Measurements from ENCODE around the gene NKG7. TPM values are rescaled to one million over a fixed set of nuclear protein-coding genes. Genes with fewer than 3 reads are reported as not detected.

NKG7 gene
- total RNA-seq, 3 donors from 2014 or later: 2.1 TPM; not detected in 2

- TF ChIP-seq POLR2AphosphoS5 (IDR thresholded peaks at IDR 0.05) (no peak), POLR2A (IDR thresholded peaks at IDR 0.05) (no peak), CTCF (IDR thresholded peaks at IDR 0.05) (no peak)
- H3K27ac ChIP-seq: no peak overlapping the region
Measured at GRCh38 chr19:51352783-51353360, 19.6 kb downstream of the NKG7 start.

GRCh38 chr19:51351266-51351990, 21.0 kb downstream of the NKG7 start:
- H3K27ac ChIP-seq: no peak overlapping the region
- intact Hi-C loops (cut with DNase I; ENCODE audit: low total_unique reads): no loop called here

More at GRCh38 chr19:51352783-51353360, 19.6 kb downstream of the NKG7 start:
- Histone ChIP-seq H3K36me3 (no peaks in the 10 kb centered on the region), H3K9me3 (no peaks in the 10 kb centered on the region), H3K4me3 (no peak overlapping the region), H3K4me1 (no peaks in the 10 kb centered on the region), H3K27me3 (no peaks in the 10 kb centered on the region)
- DNase-seq (ENCODE audit: low spot score in 2 of 2): no peak
- intact Hi-C loops (cut with DNase I; ENCODE audit: low total_unique reads): no loop called here

GRCh38 chr19:51347209-51347928, 25.1 kb downstream of the NKG7 start:
- TF ChIP-seq CTCF (IDR thresholded peaks at IDR 0.05): no peak
- TF ChIP-seq POLR2A (IDR thresholded peaks at IDR 0.05): no peak
- TF ChIP-seq POLR2AphosphoS5 (IDR thresholded peaks at IDR 0.05): no peak
- Histone ChIP-seq H3K4me1 (no peaks in the 10 kb centered on the region), H3K9me3 (no peaks in the 10 kb centered on the region), H3K36me3 (no peaks in the 10 kb centered on the region), H3K27me3 (no peaks in the 10 kb centered on the region), H3K27ac (no peak overlapping the region), H3K4me3 (no peak overlapping the region)
- no peak for DNase-seq (ENCODE audit: low spot score in 2 of 2)
- intact Hi-C loops (cut with DNase I; ENCODE audit: low total_unique reads): no loop called here

More at GRCh38 chr19:51351266-51351990, 21.0 kb downstream of the NKG7 start:
- TF ChIP-seq POLR2A (IDR thresholded peaks at IDR 0.05) (no peak), POLR2AphosphoS5 (IDR thresholded peaks at IDR 0.05) (no peak), CTCF (IDR thresholded peaks at IDR 0.05) (no peak)
- no peaks in the 10 kb centered on the region for H3K36me3 ChIP-seq
- DNase-seq (ENCODE audit: low spot score in 2 of 2): no peak
- no peaks in the 10 kb centered on the region for H3K9me3 ChIP-seq
- H3K4me1 ChIP-seq: no peaks in the 10 kb centered on the region
- H3K27me3 ChIP-seq: no peaks in the 10 kb centered on the region
- no peak overlapping the region for H3K4me3 ChIP-seq

- no peak for DNase-seq (ENCODE audit: low spot score in 2 of 2)
- H3K27me3 ChIP-seq: no peaks in the 10 kb centered on the region
- H3K4me3 ChIP-seq: no peak overlapping the region
- H3K36me3 ChIP-seq: no peaks in the 10 kb centered on the region
- TF ChIP-seq POLR2A (IDR thresholded peaks at IDR 0.05): no peak
- TF ChIP-seq POLR2AphosphoS5 (IDR thresholded peaks at IDR 0.05): no peak
- TF ChIP-seq CTCF (IDR thresholded peaks at IDR 0.05): no peak
- H3K27ac ChIP-seq: no peak overlapping the region
- H3K9me3 ChIP-seq: no peaks in the 10 kb centered on the region
- intact Hi-C loops (cut with DNase I; ENCODE audit: low total_unique reads): no loop called here
- no peaks in the 10 kb centered on the region for H3K4me1 ChIP-seq
Measured at GRCh38 chr19:51346742-51347141, 25.7 kb downstream of the NKG7 start.

Measured in breast epithelium (tissue), 4 donors.